H1 (cell line): ENCODE data around the gene GNG13. TPM values are rescaled to one million over a fixed set of nuclear protein-coding genes. Genes with fewer than 3 reads are reported as not detected.

ENCODE experiments used
- CTCF ChIA-PET: fragments of 300-600 bp; sonication (Branson Sonifier 250); formaldehyde crosslinking; loops from one replicate; lab custom pipeline; 2021; ENCODE audit not compliant: partially characterized antibody; lab: Charles Lee
- POLR2A ChIA-PET: fragments of 300-600 bp; sonication (Branson Sonifier 250); formaldehyde crosslinking; loops from one replicate; lab custom pipeline; 2021; ENCODE audit warnings: inconsistent platforms; ENCODE audit not compliant: partially characterized antibody; lab: Charles Lee
- DNase-seq, 2 experiments: peaks; one replicate each; pipeline versions ENCODE4 v3.0.0 to v3.0.0-alpha.2; 2010 to 2022; ENCODE audit warnings: low spot score in 2 of 2, low read depth in 1 of 2, mixed read lengths in 1 of 2
- FAIRE-seq: peaks from 2 replicates; lab custom pipeline; 2011; peaks lifted over from hg19 to GRCh38; lab: Jason Lieb, UNC
- H2AFZ ChIP-seq: 2 replicates; pipeline ENCODE4 v1.8.1; 2012; ENCODE audit warnings: low read length, inconsistent platforms
- H2AK5ac ChIP-seq: 2 replicates; pipeline ENCODE4 v1.6.1; 2013; ENCODE audit warnings: low read depth, low read length
- H2BK120ac ChIP-seq: replicated peaks from 2 replicates; pipeline ENCODE3; 2013; ENCODE audit warnings: low read depth, low read length, inconsistent platforms
- H2BK12ac ChIP-seq: 2 replicates; pipeline ENCODE4 v1.6.1; 2013; ENCODE audit warnings: low read depth, low read length
- H2BK15ac ChIP-seq: 2 replicates; pipeline ENCODE4 v1.6.1; 2013; ENCODE audit warnings: low read length
- H2BK20ac ChIP-seq: 2 replicates; pipeline ENCODE4 v1.6.1; 2013; ENCODE audit warnings: low read length
- H2BK5ac ChIP-seq: 2 replicates; pipeline ENCODE4 v1.6.1; 2013; ENCODE audit warnings: low read depth, low read length
- H3K14ac ChIP-seq: 2 replicates; pipeline ENCODE4 v1.6.1; 2013; ENCODE audit warnings: inconsistent platforms; ENCODE audit not compliant: insufficient read length
- H3K18ac ChIP-seq: 2 replicates; pipeline ENCODE4 v1.6.1; 2013; ENCODE audit warnings: low read length; ENCODE audit errors: extremely low read depth
- H3K23ac ChIP-seq: 2 replicates; pipeline ENCODE4 v1.6.1; 2013; ENCODE audit warnings: inconsistent platforms; ENCODE audit not compliant: insufficient read length
- H3K23me2 ChIP-seq: 2 replicates; pipeline ENCODE4 v1.6.1; 2013; ENCODE audit warnings: low read depth, low read length
- H3K27ac ChIP-seq: 2 replicates; pipeline ENCODE4 v1.6.1; 2011; ENCODE audit warnings: low read depth, low read length, inconsistent platforms
- H3K27me3 ChIP-seq, 4 experiments: replicated peaks in 1 of 4; 1 replicate in 1 of 4; 2 replicates in 3 of 4; pipeline versions ENCODE4 v1.6.1 to v1.8.1; 2011 to 2013; ENCODE audit warnings: low read length in 3 of 4, mild to moderate bottlenecking in 3 of 4, inconsistent platforms in 2 of 4, mixed read lengths in 2 of 4, moderate library complexity in 1 of 4; ENCODE audit not compliant: control insufficient read depth in 3 of 4, insufficient read depth in 3 of 4; ENCODE audit errors: extremely low read depth in 1 of 4
- H3K36me3 ChIP-seq, 4 experiments: 2 replicates each; pipeline versions ENCODE4 v1.6.1 to v1.8.1; 2011 to 2013; ENCODE audit warnings: mild to moderate bottlenecking in 4 of 4, low read length in 3 of 4, moderate library complexity in 2 of 4, control low read depth in 1 of 4, inconsistent platforms in 1 of 4; ENCODE audit not compliant: insufficient read depth in 4 of 4, control insufficient read depth in 2 of 4
- H3K4ac ChIP-seq: replicated peaks from 2 replicates; pipeline ENCODE3; 2013; ENCODE audit warnings: low read length, low read depth, mixed read lengths, inconsistent platforms; ENCODE audit not compliant: insufficient read length
- H3K4me1 ChIP-seq, 4 experiments: replicated peaks in 1 of 4; 1 replicate in 1 of 4; 2 replicates in 3 of 4; pipeline versions ENCODE4 v1.6.1 to v1.8.1; 2011 to 2013; ENCODE audit warnings: low read length in 3 of 4, inconsistent platforms in 2 of 4, mixed read lengths in 1 of 4; ENCODE audit not compliant: insufficient read depth in 4 of 4, control insufficient read depth in 3 of 4
- H3K4me2 ChIP-seq, 2 experiments: 2 replicates each; pipeline versions ENCODE4 v1.6.1 to v1.8.1; 2011 to 2013; ENCODE audit warnings: low read depth in 2 of 2, low read length in 2 of 2, control low read depth in 1 of 2, inconsistent platforms in 1 of 2, mild to moderate bottlenecking in 1 of 2; ENCODE audit not compliant: insufficient read depth in 1 of 2
- H3K4me3 ChIP-seq, 4 experiments: fragments of 200-600, 300-600 bp in 1 of 4; sonication (generic), shearing (Covaris generic), sonication (Bioruptor Twin) in 1 of 4; 2 replicates each; pipeline versions ENCODE4 v1.5.1 to v1.8.1; 2011 to 2016; ENCODE audit warnings: low read length in 4 of 4, low read depth in 3 of 4, control low read depth in 2 of 4, inconsistent platforms in 2 of 4, mild to moderate bottlenecking in 2 of 4, mixed read lengths in 1 of 4, moderate library complexity in 1 of 4; ENCODE audit not compliant: insufficient read depth in 2 of 4; ENCODE audit errors: extremely low read depth in 1 of 4
- H3K56ac ChIP-seq: replicated peaks from 2 replicates; pipeline ENCODE3; 2013; ENCODE audit warnings: low read depth, mild to moderate bottlenecking, mixed read lengths, low read length, inconsistent platforms; ENCODE audit not compliant: insufficient read length
- H3K79me1 ChIP-seq: 2 replicates; pipeline ENCODE4 v1.6.1; 2013; ENCODE audit warnings: low read depth, low read length, control low read depth
- H3K79me2 ChIP-seq, 2 experiments: 2 replicates each; pipeline versions ENCODE4 v1.6.1 to v1.8.1; 2012 to 2013; ENCODE audit warnings: low read length in 2 of 2, mild to moderate bottlenecking in 2 of 2, inconsistent platforms in 1 of 2; ENCODE audit not compliant: insufficient read depth in 2 of 2, control insufficient read depth in 1 of 2
- H3K9ac ChIP-seq, 4 experiments: replicated peaks in 1 of 4; 1 replicate in 1 of 4; 2 replicates in 3 of 4; pipeline versions ENCODE4 v1.6.1 to v1.8.1; 2011 to 2013; ENCODE audit warnings: low read depth in 3 of 4, low read length in 3 of 4, control low read depth in 2 of 4, mild to moderate bottlenecking in 2 of 4, moderate library complexity in 2 of 4, inconsistent platforms in 1 of 4; ENCODE audit errors: extremely low read depth in 1 of 4
- H3K9me3 ChIP-seq, 2 experiments: 2 replicates each; pipeline versions ENCODE4 v1.6.1 to v1.8.1; 2012 to 2013; ENCODE audit warnings: mild to moderate bottlenecking in 2 of 2, moderate library complexity in 2 of 2, control low read depth in 1 of 2, inconsistent platforms in 1 of 2, low read depth in 1 of 2, low read length in 1 of 2, mixed read lengths in 1 of 2; ENCODE audit not compliant: insufficient read depth in 2 of 2
- H4K20me1 ChIP-seq, 2 experiments: replicated peaks in 1 of 2; 2 replicates each; pipeline versions ENCODE3 to v1.8.1; 2011 to 2013; ENCODE audit warnings: inconsistent platforms in 2 of 2, low read length in 2 of 2, mild to moderate bottlenecking in 1 of 2; ENCODE audit not compliant: insufficient read depth in 2 of 2, control insufficient read depth in 1 of 2
- H4K5ac ChIP-seq: 2 replicates; pipeline ENCODE4 v1.6.1; 2013; ENCODE audit warnings: low read length, low read depth, mixed read lengths, inconsistent platforms; ENCODE audit not compliant: insufficient read length
- H4K8ac ChIP-seq: 2 replicates; pipeline ENCODE4 v1.8.0; 2013; ENCODE audit warnings: mild to moderate bottlenecking, moderate library complexity, low read length, inconsistent platforms; ENCODE audit not compliant: insufficient read depth; ENCODE audit errors: extremely low read depth
- H4K91ac ChIP-seq: replicated peaks from 2 replicates; pipeline ENCODE3; 2013; ENCODE audit warnings: low read length, mixed read lengths, inconsistent platforms; ENCODE audit not compliant: insufficient read length
- BCL11A ChIP-seq, 2 experiments: IDR thresholded peaks; one replicate each; pipeline ENCODE4 v1.6.1; 2011; ENCODE audit warnings: low read depth in 2 of 2, low read length in 2 of 2, mild to moderate bottlenecking in 2 of 2
- EGR1 ChIP-seq: IDR thresholded peaks from 2 replicates; pipeline ENCODE4 v1.6.1; 2011; ENCODE audit warnings: low read depth, low read length, borderline replicate concordance
- JUN ChIP-seq: IDR thresholded peaks from 2 replicates; pipeline ENCODE4 v1.6.1; 2011; ENCODE audit warnings: low read depth, mild to moderate bottlenecking, improper control_type of control experiment, low read length
- KDM4A ChIP-seq: IDR thresholded peaks from one replicate; pipeline ENCODE4 v1.7.1; 2012; ENCODE audit warnings: low read depth, mild to moderate bottlenecking, moderate library complexity, low read length, inconsistent platforms; ENCODE audit not compliant: severe bottlenecking
- NANOG ChIP-seq: IDR thresholded peaks from 2 replicates; pipeline ENCODE4 v1.6.1; 2011; ENCODE audit warnings: low read length, low read depth, mild to moderate bottlenecking, inconsistent platforms; ENCODE audit not compliant: insufficient read depth, poor library complexity, severe bottlenecking
- SIN3A ChIP-seq, 2 experiments: IDR thresholded peaks in 1 of 2; conservative IDR thresholded peaks in 1 of 2; 2 replicates each; pipeline ENCODE4 v1.6.1; 2011 to 2012; ENCODE audit warnings: low read length in 2 of 2, improper control_type of control experiment in 1 of 2, low read depth in 1 of 2, mild to moderate bottlenecking in 1 of 2
- SP1 ChIP-seq: IDR thresholded peaks from 2 replicates; pipeline ENCODE4 v1.6.1; 2011; ENCODE audit warnings: low read depth, low read length
- TAF7 ChIP-seq: optimal IDR thresholded peaks from 2 replicates; pipeline ENCODE3; 2011; ENCODE audit warnings: low read depth, mild to moderate bottlenecking, inconsistent platforms, low read length, moderate library complexity, borderline replicate concordance
- TBP ChIP-seq: IDR thresholded peaks from 2 replicates; pipeline ENCODE4 v1.6.1; 2011; ENCODE audit warnings: low read depth, low read length, improper control_type of control experiment
- TCF12 ChIP-seq: IDR thresholded peaks from 2 replicates; pipeline ENCODE4 v1.6.1; 2011; ENCODE audit warnings: low read depth, mild to moderate bottlenecking, low read length
- WGBS, 2 experiments: shearing (Covaris generic) in 1 of 2; methylation state at CpG; one replicate each; pipeline versions ENCODE4 v1.1.6 to v1.1.7; 2013 to 2015; ENCODE audit warnings: low lambda C conversion rate in 2 of 2, mixed read lengths in 2 of 2, inconsistent platforms in 1 of 2, low coverage in 1 of 2, missing lambda C conversion rate in 1 of 2; ENCODE audit not compliant: insufficient replicate concordance in 2 of 2, insufficient coverage in 1 of 2, insufficient read length in 1 of 2; ENCODE audit errors: extremely low coverage in 1 of 2, missing lambda C conversion rate in 1 of 2; 5-methylcytosine and 5-hydroxymethylcytosine counted together
- polyA plus RNA-seq, 7 experiments: library from polyadenylated mRNA; depleted of rRNA in 3 of 7; stranded (reverse) in 5 of 7; unstranded in 2 of 7; fragments of >200 nt in 5 of 7; fragments of 200-250 nt in 2 of 7; gene quantifications; 1 replicate in 5 of 7; 2 replicates in 1 of 7; 4 replicates in 1 of 7; pipeline versions ENCODE4 v1.2.1 to v1.2.3, GENCODE V29; 2011 to 2013; ENCODE audit warnings: missing spikeins in 2 of 7, mixed read lengths in 2 of 7
- total RNA-seq: library from RNA; stranded (reverse); fragmentation: NEBNext Ultra II Directional; extraction: Animal tissue kit (Norgen Biotek cat#: 25700); gene quantifications from 2 replicates; pipeline ENCODE4 v1.2.1, GENCODE V29; 2021
- TF ChIP-seq, protein P1 (sequence below): IDR thresholded peaks from 2 replicates; pipeline ENCODE4 v1.6.1; 2011; ENCODE audit warnings: low read length, improper control_type of control experiment

GNG13 gene
- total and polyA plus RNA-seq, 2 of the 8 experiments (the other 6 are each of a cell fraction or from before 2014, with no cell fraction given): not detected

DNA sequence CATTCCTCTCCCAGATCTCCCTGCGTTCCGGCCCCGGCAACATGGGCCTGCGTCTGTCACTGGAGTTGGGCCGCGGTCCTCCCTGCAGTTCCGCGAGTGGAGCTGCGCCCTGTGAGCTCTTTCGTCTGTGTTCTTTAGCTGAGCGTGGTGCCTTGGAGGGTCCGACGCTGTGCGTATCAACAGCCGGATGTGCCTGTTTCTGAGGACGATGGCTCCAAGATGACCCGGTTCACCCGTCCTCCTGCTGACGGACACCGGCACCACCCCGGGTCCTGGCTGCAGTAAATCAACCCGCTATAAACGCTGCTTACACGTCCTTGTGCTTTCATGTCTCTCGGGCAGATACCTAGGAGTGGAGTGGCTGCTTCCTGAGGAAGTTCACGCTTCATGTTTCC lies 44.8 kb upstream of the GNG13 start:
- FAIRE-seq (no peak), DNase-seq (no peak)
- Histone ChIP-seq H4K91ac (no peak overlapping the region), H3K18ac (no peak overlapping the region), H3K56ac (no peak overlapping the region), H3K23ac (no peak overlapping the region), H3K79me1 (no peaks in the 10 kb centered on the region), H4K20me1 (no peaks in the 10 kb centered on the region), H3K36me3 (no peaks in the 10 kb centered on the region), H3K4me1 (no peaks in the 10 kb centered on the region; a peak in 1 of 7 replicates), H3K4me3 (no peak overlapping the region)
- CTCF ChIA-PET: interaction anchor here (0.7 to 1.3 kb wide), 2 partner anchors 32 to 138 kb away, joined by 3 read pairs; no protein-coding TSS in a partner anchor
- 84% methylated on average over 26 of the region's 26 CpGs; no CpG with 5 or more reads in 1 of the 2 experiments for WGBS, 2 experiments
- TF ChIP-seq, protein P1, sequence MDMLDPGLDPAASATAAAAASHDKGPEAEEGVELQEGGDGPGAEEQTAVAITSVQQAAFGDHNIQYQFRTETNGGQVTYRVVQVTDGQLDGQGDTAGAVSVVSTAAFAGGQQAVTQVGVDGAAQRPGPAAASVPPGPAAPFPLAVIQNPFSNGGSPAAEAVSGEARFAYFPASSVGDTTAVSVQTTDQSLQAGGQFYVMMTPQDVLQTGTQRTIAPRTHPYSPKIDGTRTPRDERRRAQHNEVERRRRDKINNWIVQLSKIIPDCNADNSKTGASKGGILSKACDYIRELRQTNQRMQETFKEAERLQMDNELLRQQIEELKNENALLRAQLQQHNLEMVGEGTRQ: no peak
- no peak for TF ChIP-seq JUN
- TF ChIP-seq EGR1: no peak
- TF ChIP-seq TAF7: no peak
- no peak for TF ChIP-seq TCF12
- TF ChIP-seq NANOG: no peak
- no peak for TF ChIP-seq KDM4A
- TF ChIP-seq TBP: no peak
- TF ChIP-seq BCL11A (IDR thresholded peaks at IDR 0.05; ENCODE audit: low read depth in 2 of 2, low read length in 2 of 2): no peak
- no peak for TF ChIP-seq SIN3A (conservative IDR thresholded peaks at IDR 0.05 in 1 of 2, IDR thresholded peaks at IDR 0.05 in 1 of 2; ENCODE audit: low read depth in 1 of 2, low read length in 2 of 2)
- TF ChIP-seq SP1: no peak
- TF ChIP-seq, all 59 proteins: peak for 0
- Histone ChIP-seq H3K27me3 (no peaks in the 10 kb centered on the region; a peak in 1 of 7 replicates), H4K8ac (no peak overlapping the region), H3K14ac (no peak overlapping the region), H2BK12ac (no peak overlapping the region), H3K23me2 (no peaks in the 10 kb centered on the region), H3K79me2 (no peaks in the 10 kb centered on the region), H3K4ac (no peak overlapping the region), H2BK20ac (no peak overlapping the region), H3K9me3 (peaks cover 25 to 68% of the 10 kb centered on the region in 2 experiments; a peak in 3 of 4 replicates), H2BK120ac (no peak overlapping the region), H2BK5ac (no peak overlapping the region), H2AK5ac (no peak overlapping the region), H2BK15ac (no peak overlapping the region), H3K27ac (no peak overlapping the region), H2AFZ (no peak overlapping the region), H3K4me2 (no peak overlapping the region), H4K5ac (no peak overlapping the region), H3K9ac (no peak overlapping the region)
- POLR2A ChIA-PET: no interaction called here
